ENCODE results near the gene KLF17. TPM values are rescaled to one million over a fixed set of nuclear protein-coding genes. Genes with fewer than 3 reads are reported as not detected.
"Not testable (repeated sequence)": the region's sequence is repeated elsewhere in the genome, so short reads cannot be mapped to it uniquely, and the experiment has no call there.

KLF17 gene
- polyA plus RNA-seq, 3 donors, result not detected

DNA sequence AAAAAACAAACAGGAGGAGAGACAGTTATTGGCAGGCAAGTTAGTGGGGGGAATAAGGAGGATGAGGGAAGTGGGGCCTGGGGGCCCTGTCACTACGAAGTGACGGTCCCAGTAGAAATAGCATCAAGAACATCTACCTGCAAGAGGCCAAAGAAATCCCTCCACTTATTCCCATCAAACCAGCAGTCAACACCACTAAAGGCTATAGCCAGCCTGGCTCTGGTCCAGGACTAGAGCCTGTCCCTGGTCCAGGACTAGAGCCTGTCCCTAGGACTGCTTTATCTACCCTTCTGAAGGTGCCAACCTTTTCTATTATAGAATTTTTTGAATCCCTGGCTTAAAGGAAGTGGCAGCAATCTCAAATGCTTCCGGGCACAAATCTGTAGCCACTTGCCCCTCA lies 19.6 kb downstream of the KLF17 start:
- Histone ChIP-seq H3K27me3 (ENCODE audit: control insufficient read depth in 2 of 2, insufficient read depth in 2 of 2, low read length in 2 of 2) (no peaks in the 10 kb centered on the region), H3K79me2 (ENCODE audit: insufficient read depth, low read length) (no peaks in the 10 kb centered on the region), H3K36me3 (replicated peaks in 1 of 2; ENCODE audit: control insufficient read depth in 1 of 2, insufficient read depth in 2 of 2, low read length in 2 of 2) (no peaks in the 10 kb centered on the region), H4K20me1 (ENCODE audit: insufficient read depth, low read length) (no peaks in the 10 kb centered on the region), H3K4me1 (ENCODE audit: control insufficient read depth in 1 of 2, insufficient read depth in 2 of 2, low read length in 2 of 2) (no peaks in the 10 kb centered on the region), H3K9me3 (replicated peaks in 1 of 2; ENCODE audit: control insufficient read depth in 1 of 2, insufficient read depth in 1 of 2, low read length in 2 of 2) (peaks cover 0 to 1% of the 10 kb centered on the region in 2 donors), H3K9ac (ENCODE audit: insufficient read depth, low read length, poor library complexity, severe bottlenecking) (no peak overlapping the region), H3K4me2 (replicated peaks; ENCODE audit: extremely low read depth, low read length, poor library complexity, severe bottlenecking) (no peak overlapping the region), H3K4me3 (replicated peaks in 1 of 3; ENCODE audit: low read depth in 2 of 3, low read length in 3 of 3) (no peak overlapping the region), H3K27ac (ENCODE audit: low read depth in 1 of 2, low read length in 2 of 2) (no peak overlapping the region), H2AFZ (ENCODE audit: insufficient read depth, low read depth, low read length, poor library complexity, severe bottlenecking) (no peak overlapping the region)
- H3K4me1 Mint-ChIP-seq, result no peaks in the 10 kb centered on the region
- WGBS (ENCODE audit: insufficient coverage), result no CpG with 5 or more reads among the region's 3 CpGs
- intact Hi-C loops (cut with micrococcal nuclease), result no loop called here
- no peak for DNase-seq
- H3K27me3 Mint-ChIP-seq (ENCODE audit: low read depth in 3 of 3), result peaks cover 0 to 7% (median 7%) of the 10 kb centered on the region in 3 donors
- H3K27ac Mint-ChIP-seq, result no peak overlapping the region
- TF ChIP-seq, protein P1, sequence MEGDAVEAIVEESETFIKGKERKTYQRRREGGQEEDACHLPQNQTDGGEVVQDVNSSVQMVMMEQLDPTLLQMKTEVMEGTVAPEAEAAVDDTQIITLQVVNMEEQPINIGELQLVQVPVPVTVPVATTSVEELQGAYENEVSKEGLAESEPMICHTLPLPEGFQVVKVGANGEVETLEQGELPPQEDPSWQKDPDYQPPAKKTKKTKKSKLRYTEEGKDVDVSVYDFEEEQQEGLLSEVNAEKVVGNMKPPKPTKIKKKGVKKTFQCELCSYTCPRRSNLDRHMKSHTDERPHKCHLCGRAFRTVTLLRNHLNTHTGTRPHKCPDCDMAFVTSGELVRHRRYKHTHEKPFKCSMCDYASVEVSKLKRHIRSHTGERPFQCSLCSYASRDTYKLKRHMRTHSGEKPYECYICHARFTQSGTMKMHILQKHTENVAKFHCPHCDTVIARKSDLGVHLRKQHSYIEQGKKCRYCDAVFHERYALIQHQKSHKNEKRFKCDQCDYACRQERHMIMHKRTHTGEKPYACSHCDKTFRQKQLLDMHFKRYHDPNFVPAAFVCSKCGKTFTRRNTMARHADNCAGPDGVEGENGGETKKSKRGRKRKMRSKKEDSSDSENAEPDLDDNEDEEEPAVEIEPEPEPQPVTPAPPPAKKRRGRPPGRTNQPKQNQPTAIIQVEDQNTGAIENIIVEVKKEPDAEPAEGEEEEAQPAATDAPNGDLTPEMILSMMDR (IDR thresholded peaks at IDR 0.05), result no peak
- H3K4me3 Mint-ChIP-seq, result no peak overlapping the region
- no peaks in the 10 kb centered on the region for H3K36me3 Mint-ChIP-seq
- peaks cover 0 to 6% (median 2%) of the 10 kb centered on the region in 7 donors for H3K9me3 Mint-ChIP-seq

DNA sequence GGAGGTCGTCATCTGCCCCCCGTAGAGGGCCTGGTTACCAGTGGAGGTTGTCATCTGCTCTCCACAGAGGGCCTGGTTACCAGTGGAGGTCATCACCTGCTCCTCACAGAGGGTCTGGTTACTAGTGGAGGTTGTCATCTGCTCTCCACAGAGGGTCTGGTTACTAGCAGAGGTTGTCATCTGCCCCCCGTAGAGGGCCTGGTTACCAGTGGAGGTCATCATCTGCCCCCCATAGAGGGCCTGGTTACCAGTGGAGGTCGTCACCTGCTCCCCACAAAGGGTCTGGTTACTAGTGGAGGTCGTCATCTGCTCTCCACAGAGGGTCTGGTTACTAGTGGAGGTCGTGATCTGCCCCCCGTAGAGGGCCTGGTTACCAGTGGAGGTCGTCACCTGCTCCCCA lies 20.9 kb downstream of the KLF17 start:
- H2AFZ ChIP-seq (ENCODE audit: insufficient read depth, low read depth, low read length, poor library complexity, severe bottlenecking); H3K79me2 ChIP-seq (ENCODE audit: insufficient read depth, low read length); H4K20me1 ChIP-seq (ENCODE audit: insufficient read depth, low read length); H3K4me3 ChIP-seq (replicated peaks in 1 of 3; ENCODE audit: low read depth in 2 of 3, low read length in 3 of 3); H3K9ac ChIP-seq (ENCODE audit: insufficient read depth, low read length, poor library complexity, severe bottlenecking); H3K36me3 ChIP-seq (replicated peaks in 1 of 2; ENCODE audit: control insufficient read depth in 1 of 2, insufficient read depth in 2 of 2, low read length in 2 of 2); H3K4me1 ChIP-seq (ENCODE audit: control insufficient read depth in 1 of 2, insufficient read depth in 2 of 2, low read length in 2 of 2); H3K4me1 Mint-ChIP-seq; H3K4me3 Mint-ChIP-seq; H3K4me2 ChIP-seq (replicated peaks; ENCODE audit: extremely low read depth, low read length, poor library complexity, severe bottlenecking); H3K27ac ChIP-seq (ENCODE audit: low read depth in 1 of 2, low read length in 2 of 2); H3K27me3 Mint-ChIP-seq (ENCODE audit: low read depth in 3 of 3); H3K27ac Mint-ChIP-seq; DNase-seq; intact Hi-C loops (cut with micrococcal nuclease); H3K36me3 Mint-ChIP-seq; H3K27me3 ChIP-seq (ENCODE audit: control insufficient read depth in 2 of 2, insufficient read depth in 2 of 2, low read length in 2 of 2): not testable (repeated sequence)
- peaks cover 7 to 12% of the 10 kb centered on the region in 2 donors for H3K9me3 ChIP-seq (replicated peaks in 1 of 2; ENCODE audit: control insufficient read depth in 1 of 2, insufficient read depth in 1 of 2, low read length in 2 of 2)
- WGBS (ENCODE audit: insufficient coverage), result no CpG with 5 or more reads among the region's 8 CpGs
- peaks cover 6 to 19% (median 12%) of the 10 kb centered on the region in 7 donors for H3K9me3 Mint-ChIP-seq

All from CD14-positive monocyte (primary cell).